Hematopoietic multipotent progenitor cell treated with erythropoietin and hydrocortisone succinate and interleukin-3 and kit ligand, for 17 days (in vitro differentiated cells): Measurements from ENCODE around the gene FAM149B1.
"Not testable (repeated sequence)": the region's sequence is repeated elsewhere in the genome, so short reads cannot be mapped to it uniquely, and the experiment has no call there.

ENCODE experiments used
- DNase-seq: peaks from one replicate; pipeline ENCODE4 v3.0.0-alpha.2; 2015; ENCODE audit warnings: low spot score

FAM149B1 gene

DNA sequence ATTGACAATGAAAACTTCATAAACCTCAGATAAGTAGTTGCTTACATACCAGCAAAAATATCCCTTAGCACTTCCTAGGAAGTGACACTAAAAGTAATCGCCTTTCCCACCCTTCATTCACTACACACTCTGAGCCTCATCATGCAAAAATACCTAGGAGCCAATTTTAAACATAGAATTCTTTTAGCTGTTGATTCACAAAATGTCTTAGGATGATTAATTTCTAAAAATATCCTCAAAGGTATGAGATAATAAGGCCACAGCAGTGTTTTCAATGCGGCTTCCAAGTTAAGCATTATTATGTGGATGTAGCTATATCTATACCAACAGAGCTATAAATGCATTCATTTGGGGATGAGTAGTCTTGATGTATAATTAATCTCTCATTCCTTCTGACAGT is 66.0 kb downstream of the FAM149B1 start:
- DNase-seq, result no peak

DNA sequence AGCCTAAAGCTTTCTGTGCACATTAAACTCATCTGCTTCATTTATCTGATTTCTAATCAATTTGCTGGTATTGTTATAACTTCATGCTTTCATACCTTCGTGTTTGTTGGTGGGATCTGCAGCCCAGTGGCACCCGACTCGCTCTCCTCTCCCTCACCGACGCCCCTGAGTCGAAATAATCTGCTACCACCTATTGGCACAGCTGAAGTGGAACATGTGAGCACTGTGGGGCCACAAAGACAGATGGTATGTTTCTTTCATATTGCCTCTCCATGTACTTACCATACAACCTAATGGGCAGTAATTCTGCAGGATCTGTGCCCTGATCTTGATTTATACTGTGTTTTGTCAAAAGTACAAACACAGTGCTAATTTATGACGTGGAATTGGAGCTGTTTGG is 66.8 kb downstream of the FAM149B1 start:
- no peak for DNase-seq

- DNase-seq, result no peak
Measured at GRCh38 chr10:73238990-73239566, 71.2 kb downstream of the FAM149B1 start.

GRCh38 chr10:73239908-73240307 is 72.0 kb downstream of the FAM149B1 start:
- DNase-seq, result no peak

DNA sequence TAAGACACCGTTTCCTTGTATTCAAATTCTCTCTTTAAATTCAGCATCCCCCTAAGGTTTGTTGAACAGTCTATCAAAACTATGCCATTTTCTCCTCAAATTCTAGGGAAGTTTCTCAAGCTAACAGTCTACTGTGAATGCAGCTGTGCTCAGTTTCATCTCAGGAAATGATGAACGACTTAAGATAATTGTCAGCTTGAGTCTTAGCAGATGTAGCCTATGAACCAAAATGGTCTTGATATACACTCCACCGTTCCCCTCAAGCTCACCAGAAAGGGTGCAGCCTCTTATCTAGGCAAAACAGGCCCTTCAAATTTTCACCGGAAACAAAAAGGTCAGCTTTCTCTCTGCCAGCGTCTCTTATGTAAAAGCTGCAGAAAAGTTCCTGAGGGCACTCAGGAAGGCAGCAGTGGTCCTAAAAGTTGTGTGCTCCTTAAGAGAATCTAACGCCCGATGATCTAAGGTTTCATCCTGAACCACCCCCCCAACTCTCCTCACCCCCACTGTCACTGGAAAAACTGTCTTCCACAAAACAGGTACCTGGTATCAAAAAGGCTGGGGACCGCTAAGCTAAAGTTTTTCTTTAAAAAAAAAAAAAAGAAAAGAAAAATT is 77.1 kb downstream of the FAM149B1 start:
- peak; percentile 79 for DNase-seq

DNA sequence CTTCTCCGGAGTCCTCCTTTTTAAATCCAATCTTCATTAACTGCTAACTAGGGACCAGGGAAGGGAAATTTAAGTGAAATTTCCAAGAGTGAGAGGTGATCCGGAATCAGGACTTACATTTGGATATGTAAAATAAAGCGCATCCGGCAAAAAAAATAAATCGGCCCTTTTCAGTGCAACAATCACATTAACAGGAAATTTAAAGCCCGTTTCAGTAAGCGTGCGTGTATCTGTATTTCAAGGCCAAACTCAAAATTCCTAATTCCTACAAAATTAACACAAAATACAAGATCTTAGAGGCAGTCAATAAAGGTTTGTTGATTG is 78.4 kb downstream of the FAM149B1 start:
- DNase-seq, result peak; percentile 24

DNA sequence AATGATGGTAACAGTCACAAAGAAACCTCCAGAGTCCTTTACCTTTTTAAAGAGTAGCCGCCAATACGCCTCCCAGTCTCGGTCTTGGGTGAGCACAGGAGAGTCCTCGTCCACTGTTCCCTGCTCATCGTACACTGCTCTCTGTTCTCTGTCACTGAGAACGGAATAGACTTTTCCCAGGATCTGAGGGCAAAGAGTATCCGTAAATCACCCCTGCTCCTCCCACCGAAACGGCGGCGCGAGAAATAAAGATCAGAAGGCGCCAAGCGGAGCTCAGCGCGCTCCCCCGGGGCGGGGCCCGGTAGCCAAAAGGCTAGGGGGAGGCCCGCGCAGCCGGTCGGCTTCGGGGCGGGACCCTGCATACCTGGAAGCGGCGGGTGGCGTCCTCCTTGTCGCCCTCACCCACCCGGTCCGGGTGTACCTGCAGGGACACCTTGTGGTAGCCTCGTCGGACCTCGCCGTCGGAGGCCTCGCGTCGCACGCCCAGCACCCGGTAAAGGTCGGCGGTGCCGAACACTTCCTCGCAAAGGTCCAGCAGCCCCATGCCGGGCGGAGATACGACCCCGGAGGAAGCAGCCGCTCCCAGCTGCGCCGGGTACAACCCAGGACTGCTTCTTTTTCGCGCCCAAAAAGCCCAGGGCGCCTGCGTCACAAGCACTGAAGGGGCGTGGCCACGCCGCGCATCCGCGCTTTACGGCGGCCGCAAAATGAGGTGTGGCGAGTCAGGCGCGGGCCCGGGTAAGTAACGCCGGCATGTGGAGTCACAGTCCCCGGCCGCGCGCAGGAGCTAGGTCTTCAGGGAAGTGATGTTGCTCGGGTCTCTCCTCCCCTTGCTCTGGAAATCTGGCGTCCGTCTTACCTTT is 79.0 kb downstream of the FAM149B1 start, which contains the start of gene DNAJC9:
Gene DNAJC9 (minus strand): TSS at position 610 of the 863 bp plus-strand sequence. CDS start 66 bp downstream, at position 544.
- peak; percentile 93 for DNase-seq

- DNase-seq, result no peak
Measured at GRCh38 chr10:73247509-73248258, 79.8 kb downstream of the FAM149B1 start.

- no peak for DNase-seq
Measured at GRCh38 chr10:73248259-73248724, 80.4 kb downstream of the FAM149B1 start.

- DNase-seq, result no peak
Measured at GRCh38 chr10:73251683-73252444, 83.9 kb downstream of the FAM149B1 start.

GRCh38 chr10:73252445-73253224 is 84.7 kb downstream of the FAM149B1 start, which contains the start of gene MRPS16:
MRPS16 (minus strand) TSS chr10:73252644; CDS start chr10:73252482, 162 bp downstream.
- DNase-seq, result peak; percentile 94

GRCh38 chr10:73253225-73253555 is 85.3 kb downstream of the FAM149B1 start:
- DNase-seq, result peak; percentile 34

DNA sequence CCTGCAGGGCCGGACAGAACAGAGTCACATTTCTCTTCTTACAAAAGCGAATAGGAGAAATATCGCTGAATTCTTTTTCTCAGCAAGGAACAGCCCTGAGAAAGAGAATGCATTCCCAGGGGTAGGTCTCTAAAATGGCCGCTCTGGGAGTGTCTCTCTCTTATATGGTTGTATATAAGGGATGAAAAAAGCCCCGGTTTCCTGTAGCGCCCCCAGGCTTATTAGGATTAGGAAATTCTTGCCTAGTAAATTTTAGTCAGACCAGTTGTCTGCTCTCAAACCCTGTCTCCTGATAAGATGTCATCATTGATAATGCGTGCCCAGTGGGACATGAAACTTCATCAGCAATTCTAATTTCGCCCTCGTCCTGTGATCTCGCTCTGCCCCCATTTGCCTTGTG is 90.7 kb downstream of the FAM149B1 start:
- DNase-seq, result not testable (repeated sequence)

GRCh38 chr10:73261362-73261995 is 93.6 kb downstream of the FAM149B1 start:
- DNase-seq, result no peak

DNA sequence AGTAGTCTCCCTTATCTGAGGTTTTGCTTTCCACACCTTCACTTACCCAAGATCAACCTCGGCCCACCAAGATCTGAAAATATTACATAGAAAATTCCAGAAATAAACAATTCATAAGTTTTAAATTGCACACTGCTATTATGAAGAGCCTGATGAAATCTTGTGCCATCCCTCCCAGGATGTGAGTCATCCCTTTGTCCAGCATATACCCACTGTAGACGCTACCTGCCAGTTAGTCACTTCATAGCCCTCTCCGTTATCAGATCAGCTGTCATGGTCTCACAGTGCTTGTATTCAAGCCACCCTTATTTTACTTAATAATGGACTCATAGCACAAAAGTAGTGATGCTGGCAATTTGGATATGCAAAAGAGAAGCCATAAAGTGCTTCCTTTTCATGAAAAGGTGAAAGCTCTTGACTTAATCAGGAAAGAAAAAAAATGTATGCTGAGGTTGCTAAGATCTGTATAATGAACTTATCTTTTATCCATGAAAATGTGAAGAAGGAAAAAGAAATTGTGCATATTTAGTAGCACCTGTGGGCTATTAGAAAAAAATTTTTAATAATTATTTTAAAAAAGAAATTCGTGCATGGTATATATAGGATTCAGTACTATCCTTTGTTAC is 94.3 kb downstream of the FAM149B1 start:
- DNase-seq, result no peak

DNA sequence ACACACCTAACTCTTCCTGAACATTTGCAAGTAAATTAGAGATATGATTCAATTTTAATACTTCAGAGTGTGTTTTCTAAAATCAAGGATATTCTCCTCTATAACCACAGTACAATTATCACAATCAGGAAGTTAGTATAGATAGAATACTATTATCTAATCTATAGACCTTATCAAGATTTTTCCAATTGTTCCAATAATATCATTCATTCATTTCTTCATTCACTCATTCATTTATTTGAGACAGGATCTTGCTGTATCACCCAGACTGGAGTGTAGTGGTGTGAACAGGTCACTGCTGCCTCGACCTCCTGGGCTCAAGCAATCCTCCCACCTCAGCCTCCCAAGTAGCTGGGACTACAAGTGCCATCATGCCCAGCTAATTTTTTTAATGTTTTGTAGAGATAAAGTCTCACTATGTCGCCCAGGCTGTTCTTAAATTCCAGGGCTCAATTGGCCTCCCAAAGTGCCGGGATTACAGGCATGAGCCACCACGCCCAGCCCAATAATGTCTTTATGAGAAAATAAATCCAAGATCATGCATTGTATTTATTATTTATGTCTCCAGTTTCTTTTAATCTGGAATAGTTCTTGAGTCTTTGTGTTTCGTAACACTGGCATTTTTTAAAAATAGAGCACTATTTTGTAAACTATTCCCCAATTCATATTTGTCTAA is 95.1 kb downstream of the FAM149B1 start:
- no peak for DNase-seq

DNA sequence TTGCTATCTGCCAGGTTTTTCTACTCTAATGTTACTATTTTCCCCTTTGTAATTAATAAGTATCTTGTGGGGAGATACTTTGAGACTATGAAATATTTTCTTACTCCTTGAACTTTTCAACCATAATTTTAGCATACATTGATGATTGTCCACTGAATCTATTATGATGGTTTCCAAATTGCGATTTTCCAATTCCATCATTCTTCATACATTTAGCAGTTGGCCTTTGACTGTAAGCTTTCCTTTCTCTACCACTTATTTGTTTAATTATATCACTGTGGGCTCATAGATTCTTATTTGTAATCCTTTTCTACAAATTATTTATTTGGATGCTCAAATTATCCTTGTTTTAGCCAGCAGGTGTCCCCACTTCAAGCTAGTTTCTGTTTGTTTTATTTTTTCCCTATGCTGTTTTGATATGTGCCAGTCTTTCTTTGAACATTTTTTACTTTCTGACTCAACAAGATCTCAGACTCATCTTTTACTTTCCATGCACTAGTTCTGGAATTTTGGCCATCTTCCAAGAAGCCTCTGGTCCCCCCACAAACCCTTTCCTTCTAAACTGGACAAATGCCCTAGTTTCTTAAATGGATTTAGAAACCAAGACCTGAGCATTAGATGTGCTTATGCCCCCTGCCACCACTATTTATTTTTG is 95.9 kb downstream of the FAM149B1 start:
- peak; percentile 34 for DNase-seq

DNA sequence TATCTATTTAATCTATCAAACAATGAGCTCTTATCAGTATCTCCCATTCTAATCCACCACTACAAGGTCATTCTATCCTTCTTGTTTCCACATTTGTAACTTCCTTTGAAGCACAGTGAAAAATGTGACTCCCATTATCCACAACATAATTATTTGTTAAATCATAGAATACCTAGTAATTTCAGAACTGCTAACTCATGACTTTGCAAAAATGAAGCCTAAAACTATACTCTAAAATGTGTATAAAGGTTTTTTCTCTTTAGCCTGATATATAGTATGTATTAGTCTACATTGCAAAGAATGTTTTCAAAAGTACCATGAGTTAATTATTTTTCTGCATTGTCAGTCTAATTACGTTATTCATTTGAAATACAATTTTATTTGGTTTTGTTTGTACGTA is 96.5 kb downstream of the FAM149B1 start:
- no peak for DNase-seq

DNA sequence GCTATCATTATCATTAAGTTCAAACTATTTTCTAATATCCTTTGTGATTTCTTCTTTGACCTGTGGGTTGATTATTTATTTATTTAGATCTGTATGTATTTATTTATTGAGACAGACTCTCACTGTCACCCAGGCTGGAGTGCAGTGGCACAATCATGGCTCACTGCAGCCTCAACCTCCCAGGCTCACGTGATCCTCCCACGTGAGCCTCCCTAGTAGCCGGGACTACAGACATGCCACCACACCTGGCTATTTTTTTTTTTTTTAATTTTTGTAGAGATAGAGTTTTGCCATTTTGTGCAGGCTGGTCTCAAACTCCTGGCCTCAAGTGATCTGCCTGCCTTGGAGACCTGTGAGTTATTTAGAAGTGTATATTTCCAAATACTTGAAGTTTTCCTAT is 113.2 kb downstream of the FAM149B1 start:
- DNase-seq, result no peak
